ENCODE measurements around the gene TMEM151A.
"Not testable (repeated sequence)": the region's sequence is repeated elsewhere in the genome, so short reads cannot be mapped to it uniquely, and the experiment has no call there.

Gene TMEM151A

DNA sequence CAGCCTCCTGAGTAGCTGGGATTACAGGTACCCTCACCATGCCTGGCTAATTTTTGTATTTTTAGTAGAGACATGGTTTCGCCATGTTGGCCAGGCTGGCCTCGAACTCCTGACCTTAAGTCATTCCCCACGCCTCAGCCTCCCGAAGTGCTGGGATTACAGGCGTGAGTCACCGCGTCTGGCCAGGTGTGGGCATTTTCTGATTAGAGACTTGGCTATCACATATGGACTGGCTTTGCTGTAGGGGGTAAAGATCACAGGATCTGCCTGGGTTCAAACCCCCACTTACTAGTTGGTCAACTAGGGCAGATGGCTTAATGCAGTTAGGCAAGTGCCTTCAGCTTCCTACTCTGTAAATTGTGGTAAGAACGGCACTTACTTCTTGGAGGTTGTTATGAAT is 18.6 kb downstream of the TMEM151A start:
- no peak for DNase-seq

- DNase-seq: not testable (repeated sequence)
Observed at GRCh38 chr11:66310803-66311440, 19.2 kb downstream of the TMEM151A start.

DNA sequence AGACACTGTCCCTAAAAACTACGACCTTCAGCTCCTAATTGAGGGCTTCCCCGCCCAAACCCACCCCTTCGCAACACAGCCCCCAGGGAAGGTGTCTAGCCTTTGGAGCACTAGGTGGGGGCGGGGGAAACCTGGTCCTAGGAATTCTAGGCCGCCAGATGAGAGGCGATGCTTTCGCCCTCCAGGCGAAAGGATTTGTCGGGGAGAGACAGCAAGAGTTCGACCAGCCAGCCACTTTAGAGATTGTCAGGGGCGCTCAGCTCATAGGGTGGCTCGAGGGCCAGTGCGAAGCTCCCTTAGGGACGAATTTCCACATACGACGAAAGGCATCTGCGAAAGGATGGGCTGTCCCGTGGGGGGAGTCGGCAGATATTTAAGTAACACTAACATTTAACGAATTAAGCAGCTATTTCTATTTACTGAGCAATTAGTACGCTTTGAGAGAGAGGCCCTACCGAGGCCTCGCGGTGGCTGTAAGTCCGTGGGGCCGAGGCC is 19.8 kb downstream of the TMEM151A start:
- no peak for DNase-seq

DNA sequence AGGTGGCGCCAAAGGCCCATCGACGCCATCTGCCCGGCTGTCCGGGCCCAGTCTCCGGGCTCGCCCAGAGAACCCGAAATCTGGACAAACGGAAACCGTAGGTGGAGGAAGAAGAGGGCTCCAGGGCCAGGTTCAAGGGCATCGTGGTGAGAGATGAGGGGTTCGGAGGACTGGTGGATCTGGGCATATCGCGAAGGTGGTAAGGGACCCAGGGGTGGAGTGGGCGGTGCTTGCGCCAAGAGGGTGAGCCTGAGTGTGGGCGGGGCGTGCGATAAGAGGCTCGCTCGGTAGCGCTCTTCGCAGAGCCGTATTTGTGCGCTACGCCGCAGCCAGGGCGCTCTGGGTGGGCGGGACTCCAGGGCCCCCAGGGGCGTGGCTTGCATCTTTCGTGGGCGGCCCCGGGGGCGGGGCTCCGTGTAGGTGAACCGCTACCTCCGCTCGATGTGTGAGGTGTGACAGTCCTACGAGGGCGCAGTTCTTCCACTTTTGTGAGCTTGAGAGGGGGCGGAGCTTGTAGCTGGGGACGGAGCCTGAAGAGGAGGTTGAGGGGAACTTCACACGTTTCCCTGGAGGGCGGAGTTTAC is 20.4 kb downstream of the TMEM151A start:
- DNase-seq: peak; percentile 95

- peak; percentile 99 for DNase-seq
Observed at GRCh38 chr11:66312549-66313320, 21.0 kb downstream of the TMEM151A start.

DNA sequence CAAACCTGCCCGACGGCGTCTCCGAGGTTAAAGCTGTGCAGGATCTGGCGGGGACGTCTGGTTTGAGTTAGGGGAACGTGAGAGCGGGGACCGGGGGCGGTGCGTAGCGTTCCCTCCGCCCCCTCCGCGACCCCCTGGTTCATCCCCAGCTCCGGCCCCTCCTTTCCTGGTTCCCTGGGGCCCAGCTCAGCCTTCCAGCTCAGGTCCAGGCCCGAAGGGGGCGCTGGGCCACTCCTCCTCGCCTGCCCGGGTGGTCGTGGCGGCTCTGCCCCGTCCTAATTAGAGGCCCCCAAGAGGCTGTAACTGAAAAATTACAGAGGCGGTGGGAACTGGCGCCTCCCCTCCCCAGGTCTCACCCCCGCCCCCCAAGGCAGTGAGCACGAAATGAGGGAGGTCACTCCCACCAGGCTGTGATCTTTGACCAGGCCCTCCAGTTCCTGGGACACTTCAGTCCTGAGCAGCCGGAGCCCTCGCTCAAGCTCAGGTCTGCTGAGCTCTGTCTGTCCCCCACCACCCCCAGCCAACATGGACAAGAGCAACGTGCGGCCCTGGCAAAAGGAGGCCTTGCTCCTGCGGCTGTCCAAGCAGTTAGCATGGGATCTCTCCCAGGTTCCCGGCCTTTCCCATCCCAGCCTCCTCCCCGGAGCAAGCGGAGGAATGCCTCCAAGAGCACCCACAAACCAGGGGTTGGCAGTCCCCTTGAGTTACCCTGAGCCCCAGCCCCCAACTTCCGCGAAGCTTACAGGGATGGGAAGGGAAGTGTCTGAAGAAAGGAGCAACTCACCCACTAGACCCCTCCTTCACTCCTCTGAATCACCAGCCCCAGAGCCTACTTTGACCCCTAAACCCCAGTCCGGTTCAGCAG is 21.9 kb downstream of the TMEM151A start:
- no peak for DNase-seq

GRCh38 chr11:66314186-66314501 is 22.4 kb downstream of the TMEM151A start:
- DNase-seq: no peak

GRCh38 chr11:66314561-66315497 is 23.1 kb downstream of the TMEM151A start:
- no peak for DNase-seq

- DNase-seq: no peak
Observed at GRCh38 chr11:66315498-66315885, 23.8 kb downstream of the TMEM151A start.

DNA sequence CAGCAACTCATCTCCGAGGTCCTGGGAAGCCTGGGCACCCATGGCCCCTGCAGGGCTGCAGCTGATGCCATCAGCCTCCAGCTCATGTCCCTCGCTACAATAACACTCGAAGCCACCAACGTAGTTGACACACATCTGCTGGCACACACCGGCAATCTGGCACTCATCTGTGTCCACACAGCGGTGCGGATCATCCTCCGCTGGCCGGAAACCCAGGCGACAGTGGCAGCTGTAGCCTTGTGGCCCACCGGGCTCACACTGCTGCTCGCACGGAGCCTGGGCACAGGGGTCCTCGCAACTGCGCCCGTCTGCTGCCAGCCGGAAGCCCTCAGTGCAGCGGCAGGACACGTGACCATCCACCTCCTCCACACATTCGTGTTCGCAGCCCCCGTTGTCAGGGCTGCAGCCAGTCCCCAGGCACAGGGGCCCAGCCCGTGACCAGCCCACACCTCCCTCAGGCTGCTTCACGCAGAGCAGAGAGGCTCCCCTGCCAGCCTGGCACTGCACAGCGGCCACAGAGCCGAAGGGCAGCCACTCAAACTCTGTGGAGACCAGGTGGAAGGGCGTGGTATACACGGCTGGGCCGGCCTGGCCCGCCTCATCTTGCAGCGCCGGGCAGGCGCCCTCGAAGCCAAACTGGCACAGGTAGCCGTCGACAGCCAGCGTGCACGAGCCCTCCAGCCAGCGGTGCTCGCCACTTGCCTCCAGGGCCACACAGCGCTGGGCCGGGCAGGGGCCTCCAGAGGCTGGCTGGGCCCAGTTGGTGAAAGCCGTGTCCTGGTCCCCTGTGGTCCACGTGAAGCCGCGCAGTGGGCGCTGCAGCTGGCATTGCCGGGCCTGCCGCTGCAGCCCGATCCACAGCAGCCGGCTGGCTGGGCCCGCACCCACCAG is 24.5 kb downstream of the TMEM151A start:
- no peak for DNase-seq

- DNase-seq: no peak
Observed at GRCh38 chr11:66316849-66317251, 25.2 kb downstream of the TMEM151A start, which contains the start of gene CD248. TSS of gene CD248 (minus strand) at chr11:66317044. CDS start at chr11:66317027, 17 bp downstream.

GRCh38 chr11:66317322-66317722 is 25.6 kb downstream of the TMEM151A start:
- no peak for DNase-seq

DNA sequence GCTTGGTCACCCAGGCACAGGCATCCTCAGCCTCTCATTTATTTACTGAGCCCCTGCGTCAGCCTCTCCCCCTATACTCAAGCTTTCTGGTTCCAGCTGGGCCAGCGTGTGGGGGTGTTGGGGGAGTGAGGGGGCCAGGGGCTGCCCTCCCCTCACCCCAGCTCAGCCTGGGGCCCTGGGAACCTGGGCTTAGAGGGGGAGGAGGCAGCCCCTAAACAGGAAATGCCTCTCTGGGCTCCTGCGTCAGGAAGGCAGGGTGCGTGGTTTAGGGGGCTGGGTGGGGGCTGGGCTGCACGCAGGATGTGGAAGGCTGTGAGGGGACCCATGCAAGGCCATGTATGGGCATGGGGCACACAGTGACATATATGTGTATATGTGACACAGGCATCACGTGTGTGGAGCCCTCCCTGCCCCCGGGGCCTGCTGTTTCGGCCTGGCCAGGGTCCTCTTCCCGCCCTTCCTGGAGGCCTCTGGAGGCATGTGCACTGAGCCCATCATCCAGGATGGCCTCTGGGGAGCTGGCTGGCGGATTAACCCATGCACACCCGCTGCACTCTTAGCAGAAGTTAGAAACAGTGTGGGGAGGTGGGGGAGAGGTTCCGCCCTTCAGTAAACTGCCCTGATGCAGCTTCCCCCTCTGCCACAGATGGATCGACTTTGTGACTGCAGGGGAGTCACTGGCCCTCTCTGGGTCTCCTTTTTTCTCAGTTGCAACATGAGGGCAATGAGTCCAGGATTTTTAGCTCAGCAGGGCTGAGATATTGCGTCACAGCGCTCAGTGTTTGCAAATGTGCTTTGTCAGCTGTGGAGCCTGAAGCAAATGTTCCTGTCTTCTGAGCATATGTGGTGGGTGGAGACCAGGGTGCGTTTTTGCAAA is 26.3 kb downstream of the TMEM151A start:
- no peak for DNase-seq

- DNase-seq: no peak
Observed at GRCh38 chr11:66318600-66318970, 26.9 kb downstream of the TMEM151A start.

GRCh38 chr11:66320289-66320688 is 28.6 kb downstream of the TMEM151A start:
- DNase-seq: not testable (repeated sequence)

DNA sequence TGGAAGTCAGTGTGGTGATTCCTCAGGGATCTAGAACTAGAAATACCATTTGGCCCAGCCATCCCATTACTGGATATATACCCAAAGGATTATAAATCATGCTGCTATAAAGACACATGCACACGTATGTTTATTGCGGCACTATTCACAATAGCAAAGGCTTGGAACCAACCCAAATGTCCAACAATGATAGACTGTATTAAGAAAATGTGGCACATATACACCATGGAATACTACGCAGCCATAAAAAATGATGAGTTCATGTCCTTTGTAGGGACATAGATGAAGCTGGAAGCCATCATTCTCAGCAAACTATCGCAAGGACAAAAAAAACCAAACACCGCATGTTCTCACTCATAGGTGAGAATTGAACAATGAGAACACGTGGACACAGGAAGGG is 29.1 kb downstream of the TMEM151A start:
- DNase-seq: not testable (repeated sequence)

GRCh38 chr11:66321606-66322005 is 29.9 kb downstream of the TMEM151A start:
- DNase-seq: no peak

- DNase-seq: no peak
Observed at GRCh38 chr11:66322732-66323427, 31.2 kb downstream of the TMEM151A start.

DNA sequence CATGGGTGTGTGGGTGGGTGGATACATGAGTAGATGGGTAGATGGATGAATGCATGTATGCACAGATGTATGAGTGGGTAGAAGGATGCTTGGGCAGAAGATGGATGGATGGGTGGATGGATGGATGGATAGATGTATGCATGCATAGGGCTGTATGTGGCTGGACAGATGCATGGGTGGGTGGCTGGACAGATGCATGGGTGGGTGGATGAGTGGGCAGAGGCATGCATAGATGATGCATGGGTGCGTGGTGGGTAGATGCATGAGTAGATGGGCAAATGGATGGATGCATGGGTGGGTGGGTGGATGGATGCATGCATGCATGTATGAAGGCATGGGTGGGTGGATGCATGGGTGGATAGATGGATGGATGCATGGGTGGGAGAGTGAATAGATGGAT is 32.0 kb downstream of the TMEM151A start:
- no peak for DNase-seq
